ENCODE measurements around the gene AGXT.

AGXT gene

GRCh38 chr2:240914645-240915525 is 46.3 kb downstream of the AGXT start:
- DNase-seq (ENCODE audit: low read depth in 2 of 2), result no peak

GRCh38 chr2:240915526-240916341 is 47.1 kb downstream of the AGXT start:
- DNase-seq (ENCODE audit: low read depth in 2 of 2), result no peak

GRCh38 chr2:240916571-240917008 is 48.0 kb downstream of the AGXT start:
- DNase-seq (ENCODE audit: low read depth in 2 of 2), result no peak

- no peak for DNase-seq (ENCODE audit: low read depth in 2 of 2)
Measured at GRCh38 chr2:240917009-240917683, 48.5 kb downstream of the AGXT start.

- DNase-seq (ENCODE audit: low read depth in 2 of 2), result no peak
Measured at GRCh38 chr2:240917684-240918257, 49.1 kb downstream of the AGXT start.

GRCh38 chr2:240918258-240919091 is 49.9 kb downstream of the AGXT start:
- DNase-seq (ENCODE audit: low read depth in 2 of 2), result no peak

GRCh38 chr2:240919161-240919781 is 50.6 kb downstream of the AGXT start:
- DNase-seq (ENCODE audit: low read depth in 2 of 2), result no peak

GRCh38 chr2:240919786-240920782 is 51.5 kb downstream of the AGXT start:
- DNase-seq (ENCODE audit: low read depth in 2 of 2), result no peak

GRCh38 chr2:240920783-240921231 is 52.2 kb downstream of the AGXT start:
- no peak for DNase-seq (ENCODE audit: low read depth in 2 of 2)

GRCh38 chr2:240921311-240921994 is 52.8 kb downstream of the AGXT start:
- no peak for DNase-seq (ENCODE audit: low read depth in 2 of 2)

GRCh38 chr2:240921995-240922244 is 53.3 kb downstream of the AGXT start:
- no peak for DNase-seq (ENCODE audit: low read depth in 2 of 2)

- DNase-seq (ENCODE audit: low read depth in 2 of 2), result no peak
Measured at GRCh38 chr2:240922245-240922981, 53.8 kb downstream of the AGXT start.

GRCh38 chr2:240922982-240923537 is 54.4 kb downstream of the AGXT start:
- no peak for DNase-seq (ENCODE audit: low read depth in 2 of 2)

GRCh38 chr2:240925191-240925567 is 56.6 kb downstream of the AGXT start:
- DNase-seq (ENCODE audit: low read depth in 2 of 2), result no peak

- no peak for DNase-seq (ENCODE audit: low read depth in 2 of 2)
Measured at GRCh38 chr2:240925568-240926515, 57.2 kb downstream of the AGXT start.

GRCh38 chr2:240926516-240927389 is 58.1 kb downstream of the AGXT start:
- no peak for DNase-seq (ENCODE audit: low read depth in 2 of 2)
